Renal cortical epithelial cell (primary cell): ENCODE results near the gene RHBG. TPM values are rescaled to one million over a fixed set of nuclear protein-coding genes. Genes with fewer than 3 reads are reported as not detected.
A peak's percentile ranks its signal among the peaks of the same experiment; 100 is the strongest.
"Not testable (repeated sequence)": the region's sequence is repeated elsewhere in the genome, so short reads cannot be mapped to it uniquely, and the experiment has no call there.

Experiments used
- DNase-seq: peaks from one replicate; pipeline ENCODE4 v3.0.0-alpha.2; 2011; ENCODE audit warnings: low read depth
- total RNA-seq: library from RNA; depleted of rRNA; stranded (reverse); fragments of >200 nt; gene quantifications from 2 replicates; pipeline ENCODE4 v1.2.3, GENCODE V29; 2014

Gene RHBG, protein sequence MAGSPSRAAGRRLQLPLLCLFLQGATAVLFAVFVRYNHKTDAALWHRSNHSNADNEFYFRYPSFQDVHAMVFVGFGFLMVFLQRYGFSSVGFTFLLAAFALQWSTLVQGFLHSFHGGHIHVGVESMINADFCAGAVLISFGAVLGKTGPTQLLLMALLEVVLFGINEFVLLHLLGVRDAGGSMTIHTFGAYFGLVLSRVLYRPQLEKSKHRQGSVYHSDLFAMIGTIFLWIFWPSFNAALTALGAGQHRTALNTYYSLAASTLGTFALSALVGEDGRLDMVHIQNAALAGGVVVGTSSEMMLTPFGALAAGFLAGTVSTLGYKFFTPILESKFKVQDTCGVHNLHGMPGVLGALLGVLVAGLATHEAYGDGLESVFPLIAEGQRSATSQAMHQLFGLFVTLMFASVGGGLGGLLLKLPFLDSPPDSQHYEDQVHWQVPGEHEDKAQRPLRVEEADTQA
- total RNA-seq, result 0.55 TPM in 1 of 2 replicates, not detected in the other

DNA sequence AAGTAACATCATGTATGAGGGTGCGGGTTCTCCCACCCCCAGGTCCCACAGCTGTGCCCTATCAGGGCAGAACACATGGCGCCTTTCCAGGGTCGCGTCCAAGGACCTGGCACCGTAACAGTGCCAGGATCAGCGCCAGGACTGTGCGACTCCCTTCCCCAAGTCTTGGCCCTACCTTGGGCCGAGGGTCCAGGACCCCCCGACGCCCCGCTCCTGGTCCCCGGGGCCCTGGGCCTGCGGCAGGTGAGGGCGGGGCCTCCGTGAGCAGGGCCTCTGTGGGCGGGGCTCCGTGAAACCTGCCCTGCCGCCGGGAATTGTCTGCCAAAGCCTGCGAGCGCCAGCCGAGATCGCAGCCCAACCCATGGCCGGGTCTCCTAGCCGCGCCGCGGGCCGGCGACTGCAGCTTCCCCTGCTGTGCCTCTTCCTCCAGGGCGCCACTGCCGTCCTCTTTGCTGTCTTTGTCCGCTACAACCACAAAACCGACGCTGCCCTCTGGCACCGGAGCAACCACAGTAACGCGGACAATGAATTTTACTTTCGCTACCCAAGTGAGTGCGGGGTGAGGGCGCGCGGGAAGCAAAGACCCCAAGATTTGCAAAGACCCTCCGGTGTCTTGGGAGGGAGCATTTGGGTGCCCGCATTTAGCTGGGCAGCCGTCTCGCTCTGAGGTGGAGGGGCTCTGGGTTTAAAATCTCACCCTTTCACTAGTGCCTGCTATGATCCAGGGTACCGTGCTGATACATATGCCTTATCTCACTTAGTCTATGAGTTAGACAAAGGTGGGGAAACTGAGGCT, at the start of gene RHBG:
TSS of gene RHBG (plus strand) at position 323 of the 796 bp plus-strand sequence. CDS start at position 362, 39 bp downstream.
- no peak for DNase-seq

DNA sequence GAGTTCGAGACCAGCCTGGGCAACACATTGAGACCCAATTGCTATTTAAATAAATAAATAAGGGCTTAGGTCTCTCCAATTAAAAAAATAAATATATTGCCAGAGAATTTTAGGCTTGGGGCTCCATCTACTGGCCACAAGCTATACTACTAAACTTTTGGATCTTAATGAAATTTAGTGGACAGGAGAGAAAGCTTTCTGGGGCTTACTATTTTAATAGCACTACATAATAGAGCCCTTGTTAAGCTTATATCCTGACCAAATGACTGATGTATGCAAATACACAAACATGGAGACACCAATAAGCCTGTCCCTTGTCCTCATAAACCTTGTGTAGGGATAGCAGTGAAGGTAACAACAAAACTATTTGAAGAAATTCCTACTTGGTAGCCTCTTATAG, 49.3 kb upstream of the RHBG start:
- DNase-seq, result peak; percentile 28

DNA sequence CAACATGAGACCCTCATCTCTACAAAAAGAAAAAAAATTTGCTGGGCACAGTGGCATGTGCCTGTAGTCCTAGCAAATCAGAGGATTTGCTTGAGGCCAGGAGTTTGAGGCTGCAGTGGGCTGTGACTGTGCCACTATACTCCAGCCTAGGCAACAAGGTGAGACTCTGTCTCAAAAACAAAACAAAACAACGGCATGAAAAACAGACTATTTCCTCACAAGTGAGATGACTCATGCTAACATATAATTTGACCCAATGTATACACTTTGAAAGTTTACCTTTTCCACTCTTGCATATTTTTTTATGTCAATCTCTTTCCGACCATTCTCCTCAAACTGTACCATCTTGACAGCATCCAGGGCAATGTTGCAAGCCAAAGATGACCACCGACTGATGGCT, 48.5 kb upstream of the RHBG start:
- DNase-seq, result no peak

DNA sequence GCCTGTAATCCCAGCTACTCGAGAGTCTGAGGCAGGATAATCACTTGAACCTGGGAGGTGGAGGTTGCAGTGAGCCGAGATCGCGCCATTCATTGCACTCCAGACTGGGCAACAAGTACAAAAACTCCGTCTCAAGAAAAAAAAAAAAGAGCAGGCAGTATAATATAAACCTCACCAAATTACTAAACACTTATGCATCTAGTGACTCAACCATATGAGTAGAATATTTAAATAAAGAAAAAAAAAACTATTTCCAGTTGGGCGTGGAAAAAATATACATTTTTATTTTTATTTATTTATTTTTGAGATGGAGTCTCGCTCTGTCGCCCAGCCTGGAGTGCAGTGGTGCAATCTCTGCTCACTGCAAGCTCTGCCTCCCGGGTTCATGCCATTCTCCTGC, 45.8 kb upstream of the RHBG start:
- not testable (repeated sequence) for DNase-seq

DNA sequence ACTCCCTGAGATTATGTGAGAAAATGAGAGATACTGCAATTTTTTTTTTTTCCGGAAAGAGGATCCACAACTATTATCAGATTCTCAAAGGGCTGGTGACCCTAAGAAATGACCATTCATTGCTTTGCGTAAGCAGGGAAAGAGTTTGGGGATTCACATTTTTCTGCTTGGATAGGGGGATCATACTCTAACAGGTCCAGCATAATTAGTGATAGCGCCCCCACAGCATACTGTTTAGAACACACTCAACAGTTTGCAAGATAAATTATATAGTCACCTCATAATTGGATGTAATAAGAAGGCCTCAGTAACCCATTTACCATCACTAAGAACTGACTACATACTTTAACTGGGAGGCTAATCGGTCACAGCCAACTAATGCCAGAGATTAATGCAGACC, 32.8 kb upstream of the RHBG start:
- peak; percentile 11 for DNase-seq

DNA sequence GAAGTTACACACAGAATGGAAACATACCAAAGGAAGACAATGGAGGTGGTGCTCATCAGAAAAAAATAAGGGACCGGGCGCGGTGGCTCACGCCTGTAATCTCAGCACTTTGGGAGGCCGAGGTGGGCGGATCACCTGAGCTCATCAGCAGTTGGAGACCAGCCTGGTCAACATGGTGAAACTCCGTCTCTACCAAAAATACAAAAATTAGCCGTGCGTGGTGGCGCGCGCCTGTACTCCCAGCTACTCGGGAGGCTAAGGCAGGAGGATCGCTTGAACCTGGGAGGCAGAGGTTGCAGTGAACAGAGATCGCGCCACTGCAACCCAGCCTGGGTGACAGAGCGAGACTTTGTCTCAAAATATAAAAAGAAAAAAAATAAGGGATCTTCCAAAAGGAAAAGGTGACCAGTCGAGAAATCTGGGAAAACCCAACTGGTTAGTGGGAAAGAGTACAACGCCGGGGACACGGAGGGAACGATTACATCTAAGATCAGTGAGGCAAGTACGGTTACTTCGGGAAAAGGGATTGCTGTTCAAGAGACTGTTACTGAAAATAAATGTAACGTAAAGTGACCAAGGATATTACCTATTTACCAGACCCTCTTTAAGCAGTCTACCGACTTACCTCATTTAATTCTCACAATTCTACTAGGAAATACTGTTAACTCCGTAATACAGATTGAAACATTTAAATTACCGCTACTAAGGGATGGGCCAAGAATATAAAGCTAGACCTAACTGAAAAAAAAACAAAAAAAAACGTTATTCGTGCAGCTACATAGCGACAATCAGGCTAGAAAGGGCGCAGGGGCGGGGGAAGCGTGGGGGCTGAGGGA, 31.7 kb upstream of the RHBG start:
- DNase-seq, result peak; percentile 16

DNA sequence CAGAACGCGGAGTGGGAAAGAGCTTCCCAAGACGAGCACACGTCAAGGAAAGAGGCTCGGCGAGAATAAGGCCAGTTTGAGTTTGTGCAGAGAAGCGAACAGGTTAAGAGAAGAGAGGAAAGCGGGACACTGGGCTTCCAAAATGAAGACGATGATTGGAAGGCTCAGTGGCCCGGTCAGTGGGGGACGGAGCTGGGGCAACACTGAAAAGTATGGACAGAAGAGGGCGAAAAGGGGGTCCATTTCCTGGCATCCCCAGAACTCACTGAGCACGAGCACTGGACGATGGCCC, 31.2 kb upstream of the RHBG start:
- no peak for DNase-seq

DNA sequence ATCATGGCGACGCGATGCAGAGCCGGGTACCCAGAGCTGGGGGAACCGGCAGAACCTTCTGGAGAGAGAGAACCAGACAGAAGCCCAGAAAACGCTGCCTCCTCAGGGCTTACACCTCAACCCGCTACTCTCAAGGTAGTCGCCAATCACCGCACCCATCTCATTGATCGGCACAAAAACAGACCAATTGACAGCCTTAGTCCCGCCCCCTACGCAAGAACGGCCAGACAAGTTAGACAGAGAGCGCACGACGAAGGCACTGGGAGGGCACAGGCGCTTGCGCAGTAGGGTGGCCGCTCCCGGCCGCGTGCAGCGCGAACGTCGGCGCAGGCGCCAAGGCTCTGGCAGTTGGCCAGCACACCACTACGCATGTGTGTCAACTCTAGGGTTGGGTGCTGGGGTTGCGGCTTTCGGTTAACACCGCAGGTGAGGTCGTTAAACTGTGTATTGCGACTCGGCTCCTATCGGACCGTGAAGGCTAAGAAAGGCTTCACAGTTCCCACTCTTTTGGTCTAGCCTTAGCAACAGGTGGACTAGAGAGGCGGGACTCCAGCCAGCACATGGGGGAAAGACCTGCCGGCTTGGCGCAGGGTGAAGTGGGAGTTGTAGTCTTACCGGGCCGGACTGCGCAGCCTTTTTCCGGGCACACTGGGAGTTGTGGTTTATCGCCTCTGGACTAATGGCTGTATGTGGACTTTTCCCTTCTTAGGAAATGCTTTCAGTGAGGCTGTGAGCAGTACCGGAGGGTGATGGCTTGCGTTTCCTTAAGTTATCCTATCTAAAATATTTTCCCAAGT, 30.6 kb upstream of the RHBG start, which contains the start of the genes CCT3 and TSACC:
TSS of gene CCT3 (minus strand) at position 113 of the 797 bp plus-strand sequence. CDS start at position 5, 108 bp downstream.
TSS of gene TSACC (plus strand) at position 347 of the 797 bp plus-strand sequence. CDS start 1,232 bp downstream, outside the sequence.
- peak; percentile 99 for DNase-seq

DNA sequence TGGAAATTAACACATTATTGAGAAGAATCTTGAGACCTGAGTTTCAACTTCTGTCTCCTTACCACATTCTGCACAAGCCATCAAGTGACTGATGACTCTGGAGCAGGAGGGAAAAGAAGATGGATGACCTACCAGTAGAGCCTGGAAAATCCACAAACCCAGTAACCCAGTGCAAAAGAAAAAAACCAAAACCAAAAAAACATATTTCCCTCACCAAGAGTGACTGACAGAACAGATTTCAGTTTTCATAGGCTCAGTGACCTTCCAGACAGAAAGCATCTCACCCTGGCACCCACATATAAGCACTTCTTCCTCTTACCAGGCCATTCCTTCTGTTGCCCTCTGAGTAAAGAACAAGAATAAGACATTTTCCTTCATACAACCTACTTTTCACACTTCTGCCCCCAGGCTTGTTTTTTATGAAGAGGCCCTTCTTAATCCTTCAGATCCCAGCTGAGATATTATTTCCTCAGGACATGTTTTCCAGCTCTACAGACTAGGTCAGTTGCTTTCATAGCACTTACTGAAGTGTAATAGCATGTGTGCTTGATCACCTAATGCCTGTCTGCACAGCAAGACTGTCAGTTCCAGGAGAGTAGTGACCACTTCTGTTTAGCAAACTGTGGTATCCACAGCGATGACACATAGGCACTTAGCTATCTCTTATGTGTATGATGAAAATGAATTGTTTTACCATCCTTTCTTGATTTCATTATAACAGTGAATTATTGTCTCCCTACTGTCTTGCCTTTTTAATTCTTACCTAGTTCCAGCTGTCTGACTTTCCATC, 26.6 kb upstream of the RHBG start:
- DNase-seq, result peak; percentile 20

DNA sequence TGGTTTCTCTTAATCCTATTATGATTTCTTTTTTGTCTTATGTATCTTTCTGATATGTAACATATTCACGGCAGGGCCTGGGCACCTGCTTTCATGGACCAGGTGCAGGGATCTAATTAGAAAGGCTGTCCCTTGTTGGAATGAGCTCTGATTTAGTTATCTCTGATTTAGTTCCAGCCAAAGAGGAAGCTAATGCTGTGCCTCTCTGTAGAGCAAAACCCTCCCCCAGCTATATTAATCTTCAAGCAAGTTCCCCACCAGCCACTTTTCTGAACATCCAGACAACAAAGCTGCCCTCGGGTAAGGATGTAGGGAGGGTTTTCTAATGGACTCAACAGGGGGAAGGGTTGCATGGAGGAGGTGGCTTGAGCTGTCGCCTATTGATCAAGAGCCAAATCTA, 24.6 kb upstream of the RHBG start:
- no peak for DNase-seq

DNA sequence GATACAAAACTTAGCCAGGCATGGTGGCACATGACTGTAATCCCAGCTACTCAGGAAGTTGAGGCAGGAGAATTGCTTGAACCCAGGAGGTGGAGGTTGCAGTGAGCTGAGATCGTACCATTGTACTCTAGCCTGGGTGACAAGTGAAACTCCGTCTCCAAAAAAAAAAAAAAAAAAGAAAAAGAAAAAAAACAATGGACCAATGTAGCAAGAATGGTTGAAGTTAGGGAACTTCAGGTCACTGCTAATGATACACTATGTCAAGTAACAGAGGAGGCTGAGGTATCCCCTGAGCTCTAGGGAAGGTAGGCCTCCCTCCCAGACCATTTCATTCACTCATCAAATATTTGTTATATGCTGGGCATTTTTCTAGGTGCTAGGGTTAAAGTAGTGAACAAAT, 23.0 kb upstream of the RHBG start:
- not testable (repeated sequence) for DNase-seq

DNA sequence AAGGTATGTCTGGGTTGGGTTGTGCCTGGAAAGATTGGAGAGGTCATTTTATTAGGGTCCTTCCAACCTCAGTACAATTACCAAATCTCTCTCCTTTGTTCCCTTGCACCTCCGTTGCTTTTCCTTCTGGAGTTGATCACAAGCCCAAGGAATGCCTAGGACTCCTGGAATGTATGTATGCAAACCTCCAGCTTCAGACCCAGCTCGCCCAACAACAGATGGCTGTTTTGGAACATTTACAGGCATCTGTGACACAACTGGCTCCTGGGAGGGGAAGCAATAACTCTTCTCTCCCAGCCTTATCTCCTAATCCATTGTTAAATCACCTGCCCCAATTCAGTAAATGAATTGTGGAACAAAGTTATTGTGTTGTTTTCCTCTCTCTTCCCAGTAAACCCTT, 22.4 kb upstream of the RHBG start:
- no peak for DNase-seq

DNA sequence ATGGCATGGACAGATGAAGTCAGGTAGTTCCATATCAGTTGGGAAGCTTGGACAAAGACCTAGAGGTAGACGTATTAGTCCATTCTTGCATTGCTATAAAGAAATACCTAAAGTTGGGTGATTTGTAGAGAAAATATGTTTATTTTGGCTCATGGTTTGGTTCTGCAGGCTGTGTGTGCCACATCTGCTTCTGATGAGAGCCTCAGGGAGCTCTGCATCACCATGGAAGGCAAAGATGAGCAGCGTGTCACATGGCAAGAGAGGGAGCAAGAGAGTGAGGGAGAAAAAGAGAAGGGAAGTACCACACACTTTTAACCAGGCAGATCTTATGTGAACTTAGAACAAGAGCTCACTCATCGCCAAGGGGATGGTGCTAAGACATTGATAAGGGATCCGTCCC, 21.7 kb upstream of the RHBG start:
- DNase-seq, result no peak

DNA sequence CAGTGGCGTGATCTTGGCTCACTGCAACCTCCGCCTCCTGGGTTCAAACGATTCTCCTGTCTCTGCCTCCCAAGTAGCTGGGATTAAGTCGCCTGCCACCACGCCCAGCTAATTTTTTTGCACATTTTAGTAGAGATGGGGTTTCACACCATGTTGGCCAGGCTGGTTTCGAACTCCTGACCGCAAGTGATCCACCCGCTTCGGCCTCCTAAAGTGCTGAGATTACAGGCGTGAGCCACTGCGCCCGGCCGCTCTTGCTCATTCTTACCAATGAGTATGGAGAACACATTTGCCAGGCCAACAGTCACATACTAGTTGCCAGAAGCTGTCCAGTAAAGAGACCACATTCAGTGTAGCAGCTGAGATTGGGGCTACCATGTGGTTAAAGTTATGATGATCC, 16.5 kb upstream of the RHBG start:
- not testable (repeated sequence) for DNase-seq

DNA sequence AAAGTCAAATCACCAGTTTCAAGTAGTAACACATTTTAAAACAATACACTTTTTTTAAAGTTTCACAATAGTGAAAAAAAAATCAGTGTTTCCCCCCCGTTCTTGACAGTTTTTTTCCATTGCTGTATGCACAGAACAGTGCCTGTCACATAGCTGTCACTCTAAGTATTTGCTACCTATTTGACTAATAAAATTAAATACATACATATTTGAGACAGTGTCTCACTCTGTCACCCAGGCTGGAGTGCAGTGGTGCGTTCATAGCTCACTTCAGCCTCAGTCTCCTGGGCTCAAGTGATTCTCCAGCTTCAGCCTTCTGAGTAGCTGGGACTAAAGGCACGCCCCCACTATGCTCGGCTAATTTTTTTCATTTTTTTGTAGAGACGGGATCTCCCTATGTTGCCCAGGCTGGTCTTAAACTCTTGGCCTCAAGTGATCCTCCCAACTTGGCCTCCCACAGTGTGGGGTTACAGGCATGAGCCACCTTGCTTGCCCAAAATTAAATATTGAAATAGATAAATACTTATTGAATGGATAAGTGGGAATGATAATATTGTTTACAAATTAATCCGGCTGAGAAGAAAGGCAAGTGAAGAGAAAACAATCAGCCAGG, 12.6 kb upstream of the RHBG start:
- DNase-seq, result no peak

DNA sequence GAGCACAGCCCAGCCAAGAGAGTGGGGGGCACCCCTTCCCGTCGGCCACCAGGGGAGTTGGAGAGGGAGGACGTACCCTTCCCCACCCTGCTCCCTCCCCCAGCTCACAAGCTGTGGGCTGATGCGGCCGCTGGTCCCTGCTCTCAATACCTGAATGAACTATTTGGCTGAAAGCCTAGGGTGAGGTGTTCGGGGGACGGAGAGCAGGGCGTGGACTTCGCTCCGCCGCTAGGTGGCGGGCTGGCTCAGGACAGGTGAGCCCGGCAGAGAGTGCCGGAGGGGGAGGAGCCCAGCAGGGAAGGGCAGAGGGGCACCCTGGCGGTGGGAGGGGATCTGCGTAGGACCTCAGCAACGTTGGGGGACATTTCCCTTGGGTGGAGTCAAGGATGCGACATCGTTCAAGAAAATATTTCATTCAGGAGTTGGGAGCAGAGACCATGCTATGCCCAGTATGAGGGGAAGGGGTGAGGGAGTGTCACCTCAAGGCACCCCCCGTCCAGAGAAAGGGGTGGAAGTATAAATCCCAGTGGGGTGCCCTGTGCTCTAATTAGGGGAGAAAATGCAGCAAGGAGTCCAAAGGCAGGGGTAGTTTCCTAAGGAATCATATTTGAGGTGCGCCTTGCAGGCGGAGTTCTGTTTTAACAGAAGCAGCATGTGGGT, 12.0 kb upstream of the RHBG start:
- peak; percentile 13 for DNase-seq

DNA sequence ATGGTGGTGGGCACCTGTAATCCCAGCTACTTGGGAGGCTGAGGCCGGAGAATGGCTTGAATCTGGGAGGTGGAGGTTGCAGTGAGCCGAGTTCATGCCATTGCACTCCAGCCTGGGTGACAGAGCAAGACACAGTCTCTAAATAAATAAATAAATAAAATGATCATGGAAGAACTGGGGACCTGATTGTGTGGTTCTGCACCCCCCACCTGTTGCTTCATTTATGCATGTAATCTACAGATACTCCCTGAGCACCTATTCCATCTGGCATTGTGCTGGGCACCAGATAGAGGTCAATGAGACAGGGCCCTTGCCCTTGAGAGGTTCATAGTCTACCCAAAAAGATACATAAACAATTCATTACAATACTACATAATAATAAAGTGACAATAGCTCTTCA, 11.0 kb upstream of the RHBG start:
- DNase-seq, result no peak

DNA sequence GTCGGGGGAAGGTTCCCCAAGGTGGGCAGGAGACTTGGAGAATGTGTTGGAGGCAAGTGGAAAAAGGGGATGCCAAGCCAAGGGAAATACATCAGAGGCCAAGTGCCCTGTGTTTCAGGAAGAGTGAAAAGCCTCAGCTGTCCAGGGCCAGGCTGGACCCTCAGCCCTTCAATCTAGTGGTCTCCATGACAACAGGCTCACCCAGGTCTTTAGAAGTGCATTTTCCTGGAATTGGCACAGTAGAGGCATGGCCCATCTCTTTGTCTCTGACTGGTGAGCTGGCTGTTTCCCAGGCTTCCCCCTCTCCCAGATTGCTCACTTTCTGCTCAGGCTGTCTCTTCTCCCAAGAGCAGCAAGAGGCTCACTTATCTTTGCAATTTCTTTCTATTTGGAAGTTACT, 10.4 kb upstream of the RHBG start:
- no peak for DNase-seq

DNA sequence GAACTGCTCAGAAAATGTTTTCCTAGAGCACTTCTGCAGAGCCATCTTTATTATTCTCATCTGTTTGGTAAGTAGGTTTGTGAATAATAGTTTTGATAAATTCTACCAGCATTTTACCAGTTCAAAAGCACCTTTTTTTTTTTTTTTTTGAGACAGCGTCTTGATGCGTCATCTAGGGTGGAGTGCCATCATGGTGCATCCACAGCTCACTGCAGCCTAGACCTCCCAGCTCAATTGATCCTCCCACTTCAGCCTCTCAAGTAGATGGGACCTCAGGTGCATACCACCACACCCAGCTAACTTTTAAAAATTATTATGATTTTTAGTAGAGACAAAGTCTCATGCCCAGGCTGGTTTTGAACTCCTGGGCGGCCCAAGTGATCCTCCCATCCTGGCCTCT, 9.8 kb upstream of the RHBG start:
- DNase-seq, result no peak
